K562 (cell line): ENCODE results near the gene ASGR1. TPM values are rescaled to one million over a fixed set of nuclear protein-coding genes. Genes with fewer than 3 reads are reported as not detected.

Experiments
- ATAC-seq: fragments of 200-7000 bp; cut with Tn5 transposase; 3 replicates; pipeline ENCODE4 v1.9.1; 2020; ENCODE audit warnings: moderate library complexity
- BruUV-seq: library from RNA; stranded (reverse); fragments of 400-500 nt; replicated peaks from 2 replicates; lab custom pipeline; 2021; lab: Mats Ljungman, UMichigan
- CTCF ChIA-PET: fragments of 300-600 bp; formaldehyde crosslinking; extraction: SDS; loops from one replicate; lab custom pipeline; 2021; ENCODE audit warnings: low intra/inter-chr PET ratio; lab: Yijun Ruan, JAX
- POLR2A ChIA-PET: fragments of 300-600, 350-650 bp; sonication (Branson Sonifier 250); formaldehyde crosslinking; extraction: SDS; loops from one replicate; lab custom pipeline; 2021; ENCODE audit warnings: antibody characterized with exemption, inconsistent platforms; lab: Yijun Ruan, JAX
- DNase-seq, 4 experiments: peaks; one replicate each; pipeline versions ENCODE4 v3.0.0 to v3.0.0-alpha.2; 2011 to 2018; ENCODE audit warnings: low spot score in 3 of 4, mixed read lengths in 3 of 4; ENCODE audit errors: extremely low read depth in 1 of 4
- FAIRE-seq: peaks from 2 replicates; lab custom pipeline; 2011; peaks lifted over from hg19 to GRCh38; lab: Jason Lieb, UNC
- H2AFZ ChIP-seq: 2 replicates; pipeline ENCODE4 v1.6.0; 2011; ENCODE audit warnings: low read depth, low read length, control low read depth, inconsistent platforms
- H3K27ac ChIP-seq: fragments of 200-600 bp; 3 replicates; pipeline ENCODE4 v1.8.0; 2011; ENCODE audit warnings: low read depth, mild to moderate bottlenecking, control low read depth, inconsistent platforms, low read length, moderate library complexity, mixed read lengths; ENCODE audit errors: extremely low read depth
- H3K27me3 ChIP-seq, 2 experiments: fragments of 300-600 bp in 1 of 2; 2 replicates in 1 of 2; 3 replicates in 1 of 2; pipeline versions ENCODE4 v1.6.0 to v1.8.0; 2011; ENCODE audit warnings: inconsistent platforms in 2 of 2, low read length in 2 of 2, mild to moderate bottlenecking in 1 of 2, mixed read lengths in 1 of 2, moderate library complexity in 1 of 2; ENCODE audit not compliant: control insufficient read depth in 2 of 2, insufficient read depth in 2 of 2
- H3K36me3 ChIP-seq: fragments of 300-600 bp; 3 replicates; pipeline ENCODE4 v1.8.0; 2011; ENCODE audit warnings: mild to moderate bottlenecking, low read length, inconsistent platforms; ENCODE audit not compliant: control insufficient read depth, insufficient read depth
- H3K4me1 ChIP-seq, 2 experiments: fragments of 200-600 bp in 1 of 2; replicated peaks in 1 of 2; 2 replicates in 1 of 2; 3 replicates in 1 of 2; pipeline versions ENCODE4 v1.5.1 to v1.8.0; 2011; ENCODE audit warnings: inconsistent platforms in 2 of 2, low read length in 2 of 2, mild to moderate bottlenecking in 1 of 2, mixed read lengths in 1 of 2, moderate library complexity in 1 of 2; ENCODE audit not compliant: control insufficient read depth in 2 of 2, insufficient read depth in 2 of 2
- H3K4me2 ChIP-seq: 2 replicates; pipeline ENCODE4 v1.6.1; 2011; ENCODE audit warnings: low read length, control low read depth, inconsistent platforms, mixed read lengths; ENCODE audit not compliant: insufficient read depth
- H3K4me3 ChIP-seq: fragments of 200-600 bp; sonication (generic), shearing (Covaris generic); 2 replicates; pipeline ENCODE4 v1.5.1; 2016; ENCODE audit warnings: control low read depth, inconsistent platforms
- H3K79me2 ChIP-seq: fragments of 200-600 bp; 3 replicates; pipeline ENCODE4 v1.8.0; 2011; ENCODE audit warnings: low read length, inconsistent platforms; ENCODE audit not compliant: control insufficient read depth, insufficient read depth
- H3K9ac ChIP-seq, 2 experiments: 2 replicates each; pipeline versions ENCODE4 v1.6.0 to v1.6.1; 2011; ENCODE audit warnings: low read depth in 2 of 2, low read length in 2 of 2, control low read depth in 1 of 2, inconsistent platforms in 1 of 2, mild to moderate bottlenecking in 1 of 2, mixed read lengths in 1 of 2; ENCODE audit not compliant: insufficient read depth in 1 of 2
- H3K9me1 ChIP-seq: one replicate; pipeline ENCODE4 v1.6.0; 2011; ENCODE audit warnings: inconsistent platforms, mild to moderate bottlenecking, low read length, moderate library complexity; ENCODE audit not compliant: control insufficient read depth, insufficient read depth
- H3K9me3 ChIP-seq: replicated peaks from 2 replicates; pipeline ENCODE4 v1.5.1; 2011; ENCODE audit warnings: low read depth, low read length, inconsistent platforms; ENCODE audit not compliant: control insufficient read depth, insufficient read depth
- H4K20me1 ChIP-seq: replicated peaks from 2 replicates; pipeline ENCODE4 v1.6.1; 2011; ENCODE audit warnings: low read length, inconsistent platforms, mixed read lengths; ENCODE audit not compliant: control insufficient read depth, insufficient read depth
- ARID1B ChIP-seq: fragments of 450-650 bp; IDR thresholded peaks from 2 replicates; pipeline ENCODE4 v1.6.1; 2016; ENCODE audit warnings: antibody characterized with exemption, mild to moderate bottlenecking, inconsistent platforms
- POLR2G ChIP-seq: fragments of 200-400 bp; formaldehyde crosslinking; IDR thresholded peaks from 2 replicates; pipeline ENCODE4 v1.6.1; 2017; ENCODE audit warnings: low read depth, mild to moderate bottlenecking, antibody characterized with exemption, low read length, moderate library complexity
- RBFOX2 ChIP-seq: fragments of 200-400 bp; formaldehyde crosslinking; IDR thresholded peaks from 2 replicates; pipeline ENCODE4 v1.6.1; 2017; ENCODE audit warnings: low read depth, mild to moderate bottlenecking, low read length, moderate library complexity
- WGBS: fragments of 100-300 bp; shearing (Covaris generic); methylation state at CpG from one replicate; pipeline ENCODE4 v1.1.6; 2016; ENCODE audit warnings: low coverage, mixed read lengths; ENCODE audit not compliant: insufficient coverage; ENCODE audit errors: missing lambda C conversion rate; 5-methylcytosine and 5-hydroxymethylcytosine counted together
- in situ Hi-C: fragments of 300-500 bp; cut with MboI; formaldehyde crosslinking; loops from 4 replicates; pipeline ENCODE4 v1.15.0; 2018; ENCODE audit warnings: inconsistent platforms, mixed read lengths
- intact Hi-C: fragments of 100-400 bp; cut with micrococcal nuclease; formaldehyde crosslinking; loops from 2 replicates; pipeline ENCODE4 v1.14.2; 2022
- polyA plus RNA-seq, 8 experiments: library from polyadenylated mRNA; depleted of rRNA in 4 of 8; stranded (reverse) in 5 of 8; unstranded in 3 of 8; fragments of >200 nt; fragmentation: Nextera tagmentation in 2 of 8; fragmentation: Illumina TruSeq in 1 of 8; extraction: Ambion mirVana in 2 of 8; extraction: Trizol in 1 of 8; gene quantifications; 2 replicates each; pipeline versions ENCODE4 v1.2.1 to v1.2.3, GENCODE V29; 2011 to 2014; ENCODE audit warnings: inconsistent platforms in 1 of 8, missing spikeins in 1 of 8
- total RNA-seq, 7 experiments: library from RNA; depleted of rRNA in 6 of 7; stranded (reverse); fragments of >200 nt in 6 of 7; fragmentation: Illumina TruSeq in 2 of 7; extraction: Trizol in 2 of 7; gene quantifications; 2 replicates each; pipeline versions ENCODE4 v1.2.1 to v1.2.3, GENCODE V29; 2011 to 2021; ENCODE audit warnings: low replicate concordance in 1 of 7
- TF ChIP-seq, protein P1 (sequence below): fragments of 450-650 bp; conservative IDR thresholded peaks from 2 replicates; pipeline ENCODE4 v1.6.1; 2016; ENCODE audit warnings: missing genetic modification characterization, low read depth, mild to moderate bottlenecking, control low read depth, missing compliant biosample characterization

Gene ASGR1
- total and polyA plus RNA-seq, 9 of the 15 experiments (the other 6 are each of a cell fraction or from before 2014, with no cell fraction given): 0.11 to 1.0 (median 0.64) TPM; not detected in 2

DNA sequence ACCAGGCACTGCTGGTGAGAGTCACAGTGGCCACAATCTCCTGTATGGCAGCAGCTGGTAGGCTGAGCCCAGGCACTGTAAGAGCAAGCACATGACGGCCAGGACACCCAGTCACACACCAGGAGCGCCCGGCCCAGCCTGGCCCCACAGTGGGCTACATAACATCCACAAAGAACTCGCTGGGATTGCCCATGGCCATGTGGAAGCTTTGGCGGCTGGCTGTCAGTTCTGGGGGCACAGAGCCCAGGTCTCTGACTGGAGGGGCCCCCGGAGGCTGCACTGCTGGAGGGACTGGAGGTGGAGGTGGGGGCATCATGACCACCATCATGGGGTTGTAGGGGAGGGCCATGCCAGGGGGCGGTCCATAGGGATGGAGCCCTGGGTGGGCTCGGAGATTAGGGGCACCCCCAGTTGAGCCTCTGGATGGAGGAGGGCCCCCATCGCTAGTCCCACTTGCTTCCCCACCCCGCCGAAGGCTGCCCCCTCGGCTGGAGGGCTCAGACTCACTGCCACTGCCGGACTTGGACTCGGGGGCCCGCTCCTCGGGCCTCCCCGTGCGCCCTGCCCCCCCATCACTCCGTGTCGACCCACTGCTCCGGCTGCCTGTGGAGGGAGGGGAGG, 46.7 kb upstream of the ASGR1 start:
- no peak overlapping the region for H3K27ac ChIP-seq
- no peak overlapping the region for H3K9ac ChIP-seq
- H3K4me3 ChIP-seq: no peak overlapping the region
- POLR2A ChIA-PET: interaction anchor here (0.8 to 7.7 kb wide), 2 partner anchors 9 to 39 kb away, joined by 3 to 73 read pairs; partner anchors contain the start of gene DVL2
- no peak overlapping the region for H3K4me2 ChIP-seq
- peaks cover 4% of the 10 kb centered on the region for H4K20me1 ChIP-seq
- H3K9me3 ChIP-seq: no peaks in the 10 kb centered on the region
- peaks cover 99% of the 10 kb centered on the region; the same call in 2 of the 3 replicates for H3K36me3 ChIP-seq
- FAIRE-seq: no peak
- DNase-seq: no peak
- H3K27me3 ChIP-seq: no peaks in the 10 kb centered on the region
- peaks cover 14% of the 10 kb centered on the region for H3K79me2 ChIP-seq
- no TSS peak for BruUV-seq
- intact Hi-C loops: no loop called here
- H2AFZ ChIP-seq: no peak overlapping the region
- ATAC-seq: no peak
- peak; percentile 55 for TF ChIP-seq RBFOX2
- TF ChIP-seq ARID1B: no peak
- peak; percentile 58 for TF ChIP-seq POLR2G
- TF ChIP-seq, protein P1, sequence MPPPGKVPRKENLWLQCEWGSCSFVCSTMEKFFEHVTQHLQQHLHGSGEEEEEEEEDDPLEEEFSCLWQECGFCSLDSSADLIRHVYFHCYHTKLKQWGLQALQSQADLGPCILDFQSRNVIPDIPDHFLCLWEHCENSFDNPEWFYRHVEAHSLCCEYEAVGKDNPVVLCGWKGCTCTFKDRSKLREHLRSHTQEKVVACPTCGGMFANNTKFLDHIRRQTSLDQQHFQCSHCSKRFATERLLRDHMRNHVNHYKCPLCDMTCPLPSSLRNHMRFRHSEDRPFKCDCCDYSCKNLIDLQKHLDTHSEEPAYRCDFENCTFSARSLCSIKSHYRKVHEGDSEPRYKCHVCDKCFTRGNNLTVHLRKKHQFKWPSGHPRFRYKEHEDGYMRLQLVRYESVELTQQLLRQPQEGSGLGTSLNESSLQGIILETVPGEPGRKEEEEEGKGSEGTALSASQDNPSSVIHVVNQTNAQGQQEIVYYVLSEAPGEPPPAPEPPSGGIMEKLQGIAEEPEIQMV: no peak
- CTCF ChIA-PET: no interaction called here
- in situ Hi-C loops: no loop called here
- 87% methylated on average over 7 of the region's 21 CpGs for WGBS
- peaks cover 6 to 37% of the 10 kb centered on the region in 2 experiments; a peak in 4 of 5 replicates for H3K4me1 ChIP-seq
- peaks cover 3% of the 10 kb centered on the region for H3K9me1 ChIP-seq
